Cardiac muscle cell (in vitro differentiated cells and primary cell): ENCODE data around the gene MOV10L1. TPM values are rescaled to one million over a fixed set of nuclear protein-coding genes. Genes with fewer than 3 reads are reported as not detected.

Experiments
- DNase-seq, 2 donors: peaks; one replicate each; pipeline versions ENCODE4 v3.0.0 to v3.0.0-alpha.2; 2010 to 2017; ENCODE audit warnings: low read depth in 1 of 2, low spot score in 1 of 2
- H3K27ac ChIP-seq: fragments of 200-600 bp; sonication (generic); 2 replicates; pipeline ENCODE4 v1.5.1; 2016
- H3K27me3 ChIP-seq: fragments of 200-600 bp; sonication (generic); 2 replicates; pipeline ENCODE4 v1.6.0; 2016; ENCODE audit warnings: control low read depth
- H3K36me3 ChIP-seq: fragments of 200-600 bp; sonication (generic); 2 replicates; pipeline ENCODE4 v1.5.1; 2016; ENCODE audit warnings: control low read depth
- H3K4me1 ChIP-seq: fragments of 200-600 bp; sonication (generic); 2 replicates; pipeline ENCODE4 v1.8.1; 2017; ENCODE audit warnings: low read depth, mild to moderate bottlenecking, mixed run types
- H3K4me3 ChIP-seq: fragments of 200-600 bp; sonication (generic); 2 replicates; pipeline ENCODE4 v1.5.1; 2016; ENCODE audit warnings: mild to moderate bottlenecking
- H3K9me3 ChIP-seq: fragments of 200-600 bp; sonication (generic); 2 replicates; pipeline ENCODE4 v1.5.1; 2017; ENCODE audit warnings: low read depth, mild to moderate bottlenecking, control low read depth
- polyA plus RNA-seq: library from polyadenylated mRNA; unstranded; fragments of >200 nt; fragmentation: Nextera tagmentation; extraction: Ambion mirVana; gene quantifications from 2 replicates; pipeline ENCODE4 v1.2.1, GENCODE V29; 2016
- total RNA-seq: library from RNA; depleted of rRNA; stranded (reverse); fragments of >200 nt; gene quantifications from 2 replicates; pipeline ENCODE4 v1.2.3, GENCODE V29; 2016
- TF ChIP-seq, protein P1 (sequence below): IDR thresholded peaks from 2 replicates; pipeline ENCODE4 v1.5.1; 2012; ENCODE audit warnings: low read depth, mild to moderate bottlenecking, low read length

Gene MOV10L1
- total and polyA plus RNA-seq, 2 experiments from 2014 or later, result 1.1 TPM; not detected in 1

DNA sequence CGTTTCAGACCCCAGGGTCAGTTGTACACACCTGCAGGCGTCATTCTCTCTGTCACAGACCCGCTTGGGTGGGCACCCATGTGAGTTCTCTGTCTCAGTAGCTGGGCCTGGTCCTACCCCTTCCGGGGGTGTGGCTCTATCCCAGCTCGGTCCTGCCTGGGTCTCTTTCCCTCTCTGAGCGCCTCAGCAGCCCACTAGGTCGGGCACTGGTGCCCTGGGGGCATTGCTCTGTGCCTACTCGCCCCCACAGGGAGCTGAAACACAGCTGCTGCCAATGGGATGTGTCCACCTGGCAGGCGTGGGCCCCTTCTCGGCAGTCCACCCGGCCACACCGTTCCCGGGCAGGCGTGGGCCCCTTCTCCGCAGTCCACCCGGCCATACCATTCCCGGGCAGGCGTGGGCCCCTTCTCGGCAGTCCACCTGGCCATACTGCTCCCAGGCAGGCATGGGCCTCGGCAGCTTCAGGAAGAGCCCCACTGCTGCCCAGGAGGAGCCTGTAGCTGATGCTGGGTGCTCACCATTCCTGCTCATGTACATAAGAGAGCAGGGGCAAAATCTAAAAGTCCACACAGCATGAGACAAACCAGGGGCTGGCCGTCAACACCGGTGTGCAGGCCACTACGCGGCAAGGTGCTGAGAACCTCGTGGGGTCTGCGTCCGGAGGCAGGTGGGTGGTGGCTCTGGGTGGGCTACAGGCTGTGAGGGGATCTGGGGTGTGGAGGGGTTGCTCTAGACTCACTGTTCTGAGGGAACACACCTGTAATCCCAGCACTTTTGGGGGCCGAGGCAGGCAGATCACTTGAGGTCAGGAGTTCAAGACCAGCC, 16.9 kb upstream of the MOV10L1 start:
- Histone ChIP-seq H3K27me3 (no peaks in the 10 kb centered on the region), H3K9me3 (no peaks in the 10 kb centered on the region), H3K27ac (no peak overlapping the region), H3K4me1 (no peaks in the 10 kb centered on the region), H3K36me3 (no peaks in the 10 kb centered on the region), H3K4me3 (no peak overlapping the region)
- TF ChIP-seq, protein P1, sequence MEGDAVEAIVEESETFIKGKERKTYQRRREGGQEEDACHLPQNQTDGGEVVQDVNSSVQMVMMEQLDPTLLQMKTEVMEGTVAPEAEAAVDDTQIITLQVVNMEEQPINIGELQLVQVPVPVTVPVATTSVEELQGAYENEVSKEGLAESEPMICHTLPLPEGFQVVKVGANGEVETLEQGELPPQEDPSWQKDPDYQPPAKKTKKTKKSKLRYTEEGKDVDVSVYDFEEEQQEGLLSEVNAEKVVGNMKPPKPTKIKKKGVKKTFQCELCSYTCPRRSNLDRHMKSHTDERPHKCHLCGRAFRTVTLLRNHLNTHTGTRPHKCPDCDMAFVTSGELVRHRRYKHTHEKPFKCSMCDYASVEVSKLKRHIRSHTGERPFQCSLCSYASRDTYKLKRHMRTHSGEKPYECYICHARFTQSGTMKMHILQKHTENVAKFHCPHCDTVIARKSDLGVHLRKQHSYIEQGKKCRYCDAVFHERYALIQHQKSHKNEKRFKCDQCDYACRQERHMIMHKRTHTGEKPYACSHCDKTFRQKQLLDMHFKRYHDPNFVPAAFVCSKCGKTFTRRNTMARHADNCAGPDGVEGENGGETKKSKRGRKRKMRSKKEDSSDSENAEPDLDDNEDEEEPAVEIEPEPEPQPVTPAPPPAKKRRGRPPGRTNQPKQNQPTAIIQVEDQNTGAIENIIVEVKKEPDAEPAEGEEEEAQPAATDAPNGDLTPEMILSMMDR, result no peak
- DNase-seq, result no peak

GRCh38 chr22:50074056-50074455, 15.8 kb upstream of the MOV10L1 start:
- H3K27ac ChIP-seq, result no peak overlapping the region
- H3K27me3 ChIP-seq, result no peaks in the 10 kb centered on the region
- H3K4me1 ChIP-seq, result peaks cover 3% of the 10 kb centered on the region
- H3K9me3 ChIP-seq, result no peaks in the 10 kb centered on the region
- no peak for DNase-seq
- no peaks in the 10 kb centered on the region for H3K36me3 ChIP-seq
- no peak overlapping the region for H3K4me3 ChIP-seq
- TF ChIP-seq, protein P1, result no peak

- peak; percentile 19 to 36 for DNase-seq
- no peaks in the 10 kb centered on the region for H3K36me3 ChIP-seq
- no peaks in the 10 kb centered on the region for H3K27me3 ChIP-seq
- H3K4me3 ChIP-seq, result no peak overlapping the region
- no peak overlapping the region for H3K27ac ChIP-seq
- H3K9me3 ChIP-seq, result no peaks in the 10 kb centered on the region
- peaks cover 10% of the 10 kb centered on the region for H3K4me1 ChIP-seq
- TF ChIP-seq, protein P1, result no peak
Observed at GRCh38 chr22:50074551-50075530, 15.0 kb upstream of the MOV10L1 start.

DNA sequence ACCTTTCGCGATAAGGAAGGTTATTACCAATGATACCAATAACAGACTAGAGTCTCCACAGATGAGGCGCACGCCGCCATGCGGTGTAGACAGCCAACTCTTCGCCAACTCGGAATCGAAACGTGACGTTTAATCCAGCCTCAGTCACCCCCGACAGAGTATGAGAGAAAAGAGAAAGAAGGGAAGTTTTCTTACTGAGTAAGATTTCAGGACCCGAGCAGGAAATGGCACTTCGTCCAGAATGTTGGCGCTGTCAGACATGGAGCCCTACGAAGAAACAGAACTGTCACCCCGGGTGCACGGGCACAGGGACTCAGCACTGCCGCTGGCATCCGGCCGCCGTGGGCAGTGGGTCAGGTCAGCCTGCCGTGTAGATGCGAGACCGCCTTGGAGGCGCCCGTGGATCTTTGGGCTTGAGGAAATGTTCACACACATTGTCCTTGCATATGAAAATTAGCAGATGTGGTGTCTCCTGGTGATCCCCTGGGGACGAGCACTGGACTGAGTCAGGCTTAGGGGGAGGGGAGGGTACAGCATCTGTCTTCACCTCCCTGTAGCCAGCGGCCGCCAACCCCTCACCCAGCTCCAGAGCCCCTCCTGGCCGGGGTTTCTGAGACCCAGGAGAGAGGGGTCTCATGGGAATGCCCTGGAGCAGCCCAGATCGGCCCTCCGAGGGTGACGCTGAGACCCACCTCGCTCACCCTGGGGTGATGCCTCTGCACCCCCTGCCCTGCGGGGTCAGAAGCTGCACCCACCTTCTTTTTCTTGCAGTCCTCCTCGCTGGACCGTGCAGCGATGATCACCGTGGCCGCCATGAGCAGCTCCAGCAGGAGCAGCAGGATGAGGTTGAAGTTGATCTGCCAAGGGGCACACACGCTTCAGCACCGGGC, 12.9 kb upstream of the MOV10L1 start:
- Histone ChIP-seq H3K4me3 (no peak overlapping the region), H3K27ac (no peak overlapping the region), H3K27me3 (no peaks in the 10 kb centered on the region), H3K4me1 (peaks cover 10% of the 10 kb centered on the region), H3K36me3 (no peaks in the 10 kb centered on the region), H3K9me3 (no peaks in the 10 kb centered on the region)
- TF ChIP-seq, protein P1, result no peak
- no peak for DNase-seq

- no peak for DNase-seq
- peaks cover 10% of the 10 kb centered on the region for H3K4me1 ChIP-seq
- TF ChIP-seq, protein P1, result no peak
- H3K9me3 ChIP-seq, result no peaks in the 10 kb centered on the region
- no peak overlapping the region for H3K4me3 ChIP-seq
- no peaks in the 10 kb centered on the region for H3K36me3 ChIP-seq
- H3K27me3 ChIP-seq, result no peaks in the 10 kb centered on the region
- no peak overlapping the region for H3K27ac ChIP-seq
Observed at GRCh38 chr22:50078246-50078645, 11.6 kb upstream of the MOV10L1 start.
